Calu3 (cell line): Measurements from ENCODE around the gene ALK. TPM values are rescaled to one million over a fixed set of nuclear protein-coding genes. Genes with fewer than 3 reads are reported as not detected.

ENCODE experiments used
- BruUV-seq: library from RNA; stranded (reverse); fragments of 400-500 nt; replicated peaks from 2 replicates; lab custom pipeline; 2021; lab: Mats Ljungman, UMichigan
- CTCF ChIA-PET: fragments of 300-600 bp; sonication (Branson Sonifier 250); formaldehyde crosslinking; loops from one replicate; lab custom pipeline; 2022; ENCODE audit warnings: antibody characterized with exemption; lab: Charles Lee
- DNase-seq: peaks from one replicate; pipeline ENCODE4 v3.0.0; 2022
- H3K27ac Mint-ChIP-seq: one replicate; pipeline ENCODE4 v1.8.0; 2022; ENCODE audit warnings: mixed read lengths; ENCODE audit not compliant: unreplicated experiment
- H3K27me3 Mint-ChIP-seq: one replicate; pipeline ENCODE4 v1.8.0; 2022; ENCODE audit warnings: mixed read lengths; ENCODE audit not compliant: unreplicated experiment
- H3K36me3 Mint-ChIP-seq: one replicate; pipeline ENCODE4 v1.8.0; 2022; ENCODE audit warnings: mild to moderate bottlenecking, moderate library complexity, mixed read lengths; ENCODE audit not compliant: insufficient read depth, unreplicated experiment
- H3K4me1 Mint-ChIP-seq: one replicate; pipeline ENCODE4 v1.8.0; 2022; ENCODE audit warnings: mild to moderate bottlenecking, low read depth, mixed read lengths; ENCODE audit not compliant: unreplicated experiment
- H3K4me3 Mint-ChIP-seq: one replicate; pipeline ENCODE4 v1.8.0; 2022; ENCODE audit warnings: mild to moderate bottlenecking, low read depth, moderate library complexity, mixed read lengths; ENCODE audit not compliant: unreplicated experiment
- H3K9me3 Mint-ChIP-seq: one replicate; pipeline ENCODE4 v1.8.0; 2022; ENCODE audit warnings: low read depth, mixed read lengths; ENCODE audit not compliant: unreplicated experiment
- CTCF ChIP-seq: fragments of 200-600 bp; IDR thresholded peaks from one replicate; pipeline ENCODE4 v1.8.0; 2022; ENCODE audit warnings: antibody characterized with exemption; ENCODE audit not compliant: unreplicated experiment
- intact Hi-C: fragments of 100-400 bp; cut with micrococcal nuclease; formaldehyde crosslinking; loops from one replicate; pipeline ENCODE4 v1.10.0; 2022; ENCODE audit not compliant: unreplicated experiment
- total RNA-seq: library from RNA; stranded (reverse); gene quantifications from 2 replicates; pipeline ENCODE4 v1.2.3, GENCODE V29; 2022

Gene ALK
- total RNA-seq, 1 experiment from 2014 or later: not detected

GRCh38 chr2:29560566-29560965 lies 360.8 kb downstream of the ALK start:
- intact Hi-C loops: no loop called here
- CTCF ChIA-PET: no interaction called here
- H3K9me3 Mint-ChIP-seq: no peaks in the 10 kb centered on the region
- no peak for TF ChIP-seq CTCF
- H3K27me3 Mint-ChIP-seq: peaks cover 89% of the 10 kb centered on the region
- no peaks in the 10 kb centered on the region for H3K36me3 Mint-ChIP-seq
- H3K4me1 Mint-ChIP-seq: no peaks in the 10 kb centered on the region
- no TSS peak for BruUV-seq
- H3K4me3 Mint-ChIP-seq: no peak overlapping the region
- DNase-seq: no peak
- H3K27ac Mint-ChIP-seq: no peak overlapping the region

- no peaks in the 10 kb centered on the region for H3K36me3 Mint-ChIP-seq
- no peak overlapping the region for H3K4me3 Mint-ChIP-seq
- intact Hi-C loops: no loop called here
- BruUV-seq: no TSS peak
- CTCF ChIA-PET: no interaction called here
- H3K27ac Mint-ChIP-seq: no peak overlapping the region
- H3K4me1 Mint-ChIP-seq: no peaks in the 10 kb centered on the region
- no peak for TF ChIP-seq CTCF
- DNase-seq: no peak
- H3K9me3 Mint-ChIP-seq: no peaks in the 10 kb centered on the region
- peaks cover 89% of the 10 kb centered on the region for H3K27me3 Mint-ChIP-seq
Observed at GRCh38 chr2:29560030-29560429, 361.4 kb downstream of the ALK start.

- TF ChIP-seq CTCF: no peak
- CTCF ChIA-PET: no interaction called here
- Mint-ChIP-seq H3K4me3 (no peak overlapping the region), H3K27ac (no peak overlapping the region), H3K4me1 (no peaks in the 10 kb centered on the region), H3K9me3 (no peaks in the 10 kb centered on the region), H3K27me3 (peaks cover 89% of the 10 kb centered on the region), H3K36me3 (no peaks in the 10 kb centered on the region)
- no peak for DNase-seq
- no TSS peak for BruUV-seq
- intact Hi-C loops: no loop called here
Observed at GRCh38 chr2:29559578-29559977, 361.8 kb downstream of the ALK start.

GRCh38 chr2:29558097-29558496 lies 363.3 kb downstream of the ALK start:
- H3K36me3 Mint-ChIP-seq: no peaks in the 10 kb centered on the region
- intact Hi-C loops: no loop called here
- peaks cover 89% of the 10 kb centered on the region for H3K27me3 Mint-ChIP-seq
- CTCF ChIA-PET: interaction anchor here (0.5 kb wide), 1 partner anchor 119 kb away, joined by 3 read pairs; no protein-coding TSS in a partner anchor
- no peaks in the 10 kb centered on the region for H3K4me1 Mint-ChIP-seq
- no peak overlapping the region for H3K27ac Mint-ChIP-seq
- TF ChIP-seq CTCF: no peak
- H3K9me3 Mint-ChIP-seq: no peaks in the 10 kb centered on the region
- no peak for DNase-seq
- no peak overlapping the region for H3K4me3 Mint-ChIP-seq
- BruUV-seq: no TSS peak
